Daoy (cell line): ENCODE results near the gene PRDX2. TPM values are rescaled to one million over a fixed set of nuclear protein-coding genes. Genes with fewer than 3 reads are reported as not detected.

Source experiments
- DNase-seq: peaks from one replicate; pipeline ENCODE4 v3.0.0-alpha.2; 2015; ENCODE audit warnings: low read depth
- total RNA-seq: library from RNA; depleted of rRNA; stranded (reverse); fragments of >200 nt; shearing (Covaris generic); gene quantifications from 2 replicates; pipeline ENCODE4 v1.2.3, GENCODE V29; 2014

PRDX2 gene
- total RNA-seq, 1 experiment from 2014 or later: 81.7 TPM

DNA sequence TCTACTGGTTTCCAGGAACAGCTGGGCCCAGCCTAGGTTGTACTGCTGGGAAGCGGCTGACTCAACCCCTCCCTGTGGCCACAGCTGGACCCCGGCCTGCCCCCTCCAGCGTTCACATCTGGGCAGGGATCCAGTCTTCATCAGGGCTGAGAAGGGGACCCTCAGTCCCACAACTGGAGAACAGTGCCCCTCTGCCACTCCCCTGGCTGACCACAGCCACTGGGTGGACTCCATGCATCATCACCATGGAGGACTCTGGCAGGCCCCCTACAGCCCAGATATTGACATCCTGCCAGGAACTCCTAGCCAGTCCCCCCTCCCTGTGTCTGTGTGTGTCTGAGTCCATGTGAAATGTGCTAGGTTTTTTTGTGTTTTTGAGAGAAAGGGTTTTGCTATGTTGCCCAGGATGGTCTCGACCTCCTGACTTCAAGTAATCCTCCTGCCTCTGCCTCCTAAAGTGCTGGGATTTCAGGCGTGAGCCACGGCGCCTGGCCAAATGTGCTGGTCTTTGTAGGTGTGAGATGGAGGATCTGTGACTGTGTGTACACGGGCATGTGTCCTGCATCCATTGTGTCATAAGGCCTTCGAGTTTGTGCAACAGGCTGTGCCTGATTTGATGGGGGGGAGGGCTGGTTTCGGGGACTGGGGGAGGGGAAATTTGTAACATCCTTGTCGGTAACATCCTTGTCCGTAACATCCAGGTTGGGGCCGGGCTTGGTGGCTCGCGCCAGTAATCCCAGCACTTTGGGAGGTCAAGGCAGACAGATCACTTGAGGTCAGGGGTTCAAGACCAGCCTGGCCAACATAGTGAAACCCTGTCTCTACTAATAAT, 22.2 kb downstream of the PRDX2 start:
- DNase-seq: peak; percentile 91

GRCh38 chr19:12778905-12779161, 22.8 kb downstream of the PRDX2 start:
- DNase-seq: peak; percentile 41

DNA sequence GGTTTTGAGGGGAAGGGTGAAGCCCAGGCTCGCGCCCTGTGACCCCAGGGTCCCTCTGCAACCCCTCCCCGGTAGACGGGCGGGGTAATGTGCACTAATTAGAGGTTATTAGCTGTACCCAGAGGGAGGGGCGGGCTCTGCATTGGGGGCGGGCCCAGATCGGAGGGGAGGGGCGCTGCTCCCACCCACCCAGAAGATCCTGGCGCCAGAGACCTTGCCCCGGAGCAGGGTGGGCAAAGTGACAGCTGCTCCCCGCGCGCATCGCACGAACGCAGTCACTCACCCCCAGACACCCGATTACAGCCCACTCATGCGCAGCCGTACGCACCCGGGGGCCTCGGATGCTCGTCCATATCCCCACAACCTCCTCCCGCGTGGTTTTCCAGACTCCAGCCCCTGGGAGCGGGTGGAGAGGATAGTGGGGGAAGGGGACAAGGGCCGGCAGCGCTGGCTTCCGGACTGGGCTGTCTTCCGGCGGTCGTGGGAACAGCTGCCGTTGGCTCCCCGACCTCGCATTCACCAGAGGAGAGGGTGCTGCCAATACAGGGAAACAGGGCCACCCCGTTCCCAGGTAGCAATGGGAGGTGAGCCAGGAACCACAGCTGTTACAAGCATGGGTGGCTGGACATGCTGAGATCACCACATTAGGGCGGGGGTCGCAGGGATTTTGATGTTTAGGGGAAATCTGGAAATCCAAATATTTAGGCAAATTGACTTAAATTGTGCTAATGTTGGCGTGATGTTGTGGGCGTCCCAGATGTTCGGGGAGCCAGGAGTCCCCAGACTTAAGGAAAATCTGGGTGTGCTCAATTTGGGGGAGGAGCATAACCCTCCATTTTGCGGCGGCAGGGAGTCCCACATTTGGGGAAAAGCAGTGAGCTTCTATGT, 23.3 kb downstream of the PRDX2 start:
- DNase-seq: peak; percentile 84

GRCh38 chr19:12777217-12778016, 24.2 kb downstream of the PRDX2 start:
- DNase-seq: peak; percentile 83

DNA sequence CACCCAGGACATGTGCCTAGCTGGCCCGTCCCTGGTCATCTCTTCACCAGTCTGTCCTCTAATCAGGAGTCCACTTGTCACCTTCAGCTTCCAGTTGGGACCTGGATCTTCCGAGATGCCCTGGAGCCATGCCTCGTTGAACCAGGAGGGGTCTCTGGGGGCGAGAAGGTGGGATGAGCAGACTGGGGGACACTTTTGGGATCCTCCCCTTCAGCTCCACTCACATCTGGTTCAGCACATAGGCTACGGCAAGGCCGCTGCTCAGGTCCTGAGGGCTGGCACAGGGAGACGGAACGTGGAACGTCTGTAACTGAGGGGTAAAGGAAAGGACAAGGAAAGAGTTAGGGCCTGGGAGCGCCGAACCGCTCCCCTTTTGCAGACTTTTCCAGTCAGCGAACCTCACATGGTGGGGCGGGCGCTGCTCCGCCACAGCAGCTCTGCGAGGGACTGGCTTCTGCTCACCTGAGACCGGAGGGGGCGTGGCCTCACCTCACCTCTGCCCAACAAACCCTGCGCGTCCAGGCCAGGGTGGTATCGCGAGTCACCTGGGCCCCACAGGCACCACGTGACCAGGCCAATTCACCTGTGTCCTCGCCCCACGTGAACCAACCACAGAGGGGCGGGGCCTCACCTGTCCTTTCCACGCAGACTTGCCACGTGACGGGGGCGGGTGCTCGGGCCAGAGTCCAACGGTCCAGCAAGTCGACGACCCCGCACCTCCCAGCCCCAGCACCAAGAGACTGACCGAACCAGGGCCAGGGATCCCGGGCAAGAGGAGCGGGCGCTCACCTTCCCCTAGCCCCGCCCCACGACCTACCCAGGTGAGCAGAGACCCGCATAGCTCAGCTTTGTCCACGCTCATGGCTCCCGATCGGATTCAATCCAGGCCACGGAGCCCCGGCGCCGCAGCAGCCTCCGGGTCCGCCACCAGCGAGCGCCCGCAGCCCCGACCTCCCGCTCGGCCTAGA, 26.7 kb downstream of the PRDX2 start, which contains the start of gene HOOK2:
Gene HOOK2 (minus strand): TSS at position 965 of the 968 bp plus-strand sequence. CDS start 103 bp downstream, at position 862.
- DNase-seq: no peak

GRCh38 chr19:12773571-12773970, 28.0 kb downstream of the PRDX2 start:
- DNase-seq: no peak

DNA sequence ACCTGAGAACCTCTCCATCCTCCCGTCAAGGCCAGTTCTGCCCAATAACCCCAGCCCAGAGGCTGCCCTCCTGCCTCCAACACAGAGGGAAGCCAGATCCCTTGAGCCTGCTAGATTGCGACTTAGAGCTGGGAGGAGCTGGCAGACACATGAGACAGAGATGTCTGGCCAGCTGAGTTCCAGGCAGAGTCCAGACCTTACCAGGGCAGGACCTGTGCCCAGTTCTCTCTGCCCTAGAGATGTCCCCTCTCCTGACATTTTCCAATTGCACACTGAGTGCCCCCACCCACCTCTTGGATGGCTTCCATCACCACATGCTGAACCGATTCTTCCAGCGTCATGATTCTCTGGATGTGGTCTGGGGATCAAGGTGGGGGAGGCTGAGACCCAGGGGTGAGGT, 29.3 kb downstream of the PRDX2 start:
- no peak for DNase-seq

DNA sequence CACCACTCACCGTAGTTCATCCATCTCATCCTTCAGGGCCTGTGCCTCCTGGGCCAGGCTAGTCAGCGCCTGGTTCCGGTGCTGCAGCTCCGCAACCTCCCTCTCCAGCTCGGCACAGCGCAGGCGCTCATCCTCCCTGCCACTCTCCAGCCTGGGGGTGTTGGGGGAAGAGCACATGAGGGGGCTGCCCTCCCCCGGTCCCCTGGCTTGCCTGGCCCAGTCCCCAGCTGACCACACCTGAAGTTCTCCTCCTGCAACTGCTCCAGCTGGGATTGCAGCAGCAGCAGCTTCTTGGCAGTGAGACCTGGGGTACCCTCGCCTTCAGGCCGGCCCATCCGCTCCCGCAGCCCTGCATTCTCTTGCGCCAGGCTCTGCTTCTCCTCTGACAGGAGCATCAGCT, 30.7 kb downstream of the PRDX2 start:
- DNase-seq: no peak

- DNase-seq: no peak
Measured at GRCh38 chr19:12769689-12770088, 31.9 kb downstream of the PRDX2 start.

DNA sequence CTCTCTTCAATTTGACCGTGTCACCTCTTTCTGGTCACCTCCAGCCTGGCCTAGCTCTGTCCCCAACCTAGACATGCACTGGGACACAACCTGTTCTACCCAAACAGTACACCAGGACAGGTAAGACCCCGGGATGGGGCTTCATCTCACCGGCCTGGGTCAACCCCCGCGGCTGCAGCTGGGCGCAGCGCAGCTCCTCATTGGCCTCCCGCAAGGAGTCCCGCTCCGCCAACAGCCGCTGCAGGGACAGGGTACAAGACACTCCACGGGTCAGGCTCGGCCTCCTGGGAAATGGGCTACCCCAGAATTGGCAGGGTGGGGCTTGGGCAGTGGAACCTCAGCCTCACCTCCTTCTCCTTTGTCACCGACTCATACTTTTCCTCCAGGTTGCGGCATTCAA, 33.9 kb downstream of the PRDX2 start:
- DNase-seq: no peak

- DNase-seq: no peak
Measured at GRCh38 chr19:12767150-12767549, 34.5 kb downstream of the PRDX2 start.

DNA sequence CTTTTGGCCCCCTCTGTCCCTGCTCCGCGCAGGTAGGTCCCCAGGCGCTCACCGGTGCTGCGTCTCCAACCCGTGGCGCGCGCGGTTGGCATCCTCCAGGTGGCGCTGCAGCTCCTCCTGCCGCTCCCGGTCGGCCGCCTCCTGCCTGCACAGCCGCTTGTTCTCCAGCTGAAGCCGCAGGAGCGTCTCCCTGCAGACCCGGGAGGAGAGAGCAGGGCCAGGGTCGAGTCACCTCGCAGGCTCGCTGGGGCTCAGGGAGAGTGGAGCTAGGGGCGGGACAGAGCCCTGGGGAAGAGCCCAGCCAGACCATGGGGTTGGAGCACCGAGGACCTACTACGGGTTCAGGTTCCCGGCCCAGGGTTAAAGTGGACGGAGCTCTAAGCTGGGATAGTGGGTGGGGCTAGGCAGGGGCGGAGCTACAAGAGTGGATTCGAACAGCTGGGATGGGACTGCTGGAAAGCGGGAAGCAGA, 35.5 kb downstream of the PRDX2 start:
- DNase-seq: peak; percentile 92

DNA sequence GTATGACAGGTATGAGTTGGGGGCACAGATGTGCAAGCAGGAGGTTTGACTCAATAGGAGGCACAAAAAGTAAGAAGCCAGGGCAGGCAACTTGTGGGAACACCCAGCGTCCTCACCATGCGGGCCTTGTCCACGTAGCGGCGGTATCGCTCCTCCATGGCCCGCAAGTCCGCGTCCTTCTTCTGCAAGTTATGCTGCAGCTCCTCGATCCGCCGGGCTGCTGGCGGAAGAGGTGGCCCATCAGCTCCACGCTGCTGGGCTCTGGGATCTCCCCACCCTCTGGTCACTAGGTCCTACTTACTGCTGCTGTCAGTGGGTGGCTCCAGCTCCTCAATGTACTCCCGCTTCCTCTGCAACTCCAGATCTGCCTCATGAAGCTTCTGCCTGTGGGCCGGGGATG, 36.9 kb downstream of the PRDX2 start:
- no peak for DNase-seq

DNA sequence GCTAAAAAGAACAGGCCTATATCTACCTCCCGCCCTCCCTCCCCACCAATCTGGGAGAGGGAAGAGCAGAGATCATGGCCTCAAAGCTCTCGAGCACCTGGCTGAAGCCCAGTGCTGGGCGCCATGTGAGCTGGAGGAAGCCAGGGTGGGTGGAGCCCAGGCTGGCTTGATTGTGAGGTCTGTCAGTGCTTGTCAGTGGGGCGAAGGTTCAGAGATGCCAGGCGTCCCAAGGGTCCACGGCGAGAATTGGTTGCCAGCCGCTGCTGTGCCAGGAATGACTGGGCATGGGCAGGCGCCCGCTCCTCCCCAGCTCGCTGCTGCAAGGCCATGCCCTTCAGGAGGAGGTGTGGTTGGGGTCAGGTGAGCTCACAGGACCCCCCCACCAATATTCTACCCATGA, 38.5 kb downstream of the PRDX2 start:
- DNase-seq: no peak

GRCh38 chr19:12759686-12760085, 41.9 kb downstream of the PRDX2 start:
- DNase-seq: no peak

- DNase-seq: peak; percentile 72
Measured at GRCh38 chr19:12757544-12758274, 43.9 kb downstream of the PRDX2 start.

DNA sequence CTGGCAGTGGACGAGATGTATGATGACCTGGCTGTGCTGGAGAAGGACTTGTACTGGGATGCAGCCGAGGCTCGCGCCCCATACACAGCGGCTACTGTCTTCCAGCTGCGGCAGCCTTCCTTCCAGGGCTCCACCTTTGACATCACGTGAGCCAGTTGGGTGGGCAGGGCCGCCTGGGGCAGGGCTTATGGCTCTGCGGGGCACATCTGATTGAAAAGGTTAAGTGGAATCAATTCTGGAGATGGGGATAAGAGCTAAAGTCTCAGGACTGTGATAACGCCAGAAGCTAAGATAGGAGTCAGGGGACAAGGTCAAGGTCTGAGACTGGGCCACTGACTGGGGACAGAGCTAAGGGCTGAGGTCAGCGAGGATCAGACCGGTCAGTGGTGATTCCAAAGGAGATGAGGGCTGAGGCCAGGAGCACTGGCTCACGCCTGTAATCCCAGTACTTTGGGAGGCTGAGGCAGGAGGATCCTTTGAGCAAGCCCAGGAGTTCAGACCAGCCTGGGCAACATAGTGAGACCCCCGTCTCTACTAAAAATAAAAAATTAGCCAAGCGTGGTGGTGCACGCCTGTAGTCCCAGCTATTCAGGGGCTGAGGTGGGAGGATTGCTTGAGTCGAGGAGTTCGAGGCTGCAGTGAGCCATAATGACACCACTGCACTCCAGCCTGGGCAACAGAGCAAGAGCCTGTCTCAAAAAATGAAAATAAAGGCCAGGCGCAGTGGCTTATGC, 45.3 kb downstream of the PRDX2 start:
- no peak for DNase-seq

DNA sequence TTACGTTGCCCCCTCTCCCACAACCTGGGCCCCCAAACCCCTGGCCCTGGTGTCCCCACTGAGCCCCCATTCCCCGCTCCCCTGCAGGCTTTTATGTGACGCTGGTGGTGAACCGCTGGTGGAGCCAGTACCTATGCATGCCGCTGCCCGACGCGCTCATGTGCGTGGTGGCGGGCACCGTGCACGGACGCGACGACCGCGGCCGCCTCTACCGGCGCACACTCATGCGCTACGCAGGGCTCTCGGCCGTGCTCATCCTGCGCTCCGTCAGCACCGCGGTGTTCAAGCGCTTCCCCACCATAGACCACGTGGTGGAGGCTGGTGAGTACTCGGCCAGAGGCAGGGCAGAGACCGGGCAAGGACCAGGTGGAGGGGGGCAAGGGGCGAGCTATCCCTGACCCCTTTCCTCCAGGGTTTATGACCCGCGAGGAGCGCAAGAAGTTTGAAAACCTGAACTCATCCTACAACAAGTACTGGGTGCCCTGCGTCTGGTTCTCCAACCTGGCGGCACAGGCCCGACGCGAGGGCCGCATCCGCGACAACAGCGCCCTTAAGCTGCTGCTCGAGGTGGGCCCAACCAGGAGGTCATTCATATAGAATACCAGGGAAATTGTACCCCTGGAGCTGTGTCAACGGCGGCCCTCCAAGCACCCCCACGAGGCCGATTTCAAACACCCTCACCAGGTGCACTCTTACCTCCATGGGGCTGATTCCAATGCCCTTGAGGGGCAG, 47.0 kb downstream of the PRDX2 start:
- no peak for DNase-seq
